ENCODE results near the gene CHSY1. TPM values are rescaled to one million over a fixed set of nuclear protein-coding genes. Genes with fewer than 3 reads are reported as not detected.

Gene CHSY1
- total RNA-seq, 1 experiment from 2014 or later, result 47.0 TPM

- no TSS peak for BruUV-seq (replicated peaks)
- Histone ChIP-seq H3K27me3 (replicated peaks; ENCODE audit: insufficient read depth, low read depth, low read length, poor library complexity) (no peaks in the 10 kb centered on the region), H3K27ac (ENCODE audit: low read depth, low read length, poor library complexity, severe bottlenecking) (no peak overlapping the region), H3K4me3 (ENCODE audit: low read depth, low read length, poor library complexity, severe bottlenecking) (no peak overlapping the region), H3K36me3 (ENCODE audit: insufficient read depth, low read length, poor library complexity, severe bottlenecking) (no peaks in the 10 kb centered on the region), H3K9me3 (ENCODE audit: low read depth, low read length, poor library complexity, severe bottlenecking) (peaks cover 18% of the 10 kb centered on the region), H3K4me1 (ENCODE audit: insufficient read depth, low read length, poor library complexity, severe bottlenecking) (peaks cover 33% of the 10 kb centered on the region)
- ChIA-PET CTCF (no interaction called here), POLR2A (ENCODE audit: low non-redundant PET) (no interaction called here)
- no peak for DNase-seq (ENCODE audit: low spot score)
- TF ChIP-seq CTCF (conservative IDR thresholded peaks at IDR 0.05; ENCODE audit: low read depth, low read length), result no peak
- TF ChIP-seq EZH2 (IDR thresholded peaks at IDR 0.05; ENCODE audit: borderline replicate concordance, low read depth, low read length, poor library complexity, severe bottlenecking), result no peak
- intact Hi-C loops (cut with micrococcal nuclease; ENCODE audit: unreplicated experiment), result no loop called here
Observed at GRCh38 chr15:101161656-101162055, 90.2 kb downstream of the CHSY1 start.

GRCh38 chr15:101159936-101160815, 91.7 kb downstream of the CHSY1 start:
- Histone ChIP-seq H3K4me1 (ENCODE audit: insufficient read depth, low read length, poor library complexity, severe bottlenecking) (peaks cover 42% of the 10 kb centered on the region), H3K27ac (ENCODE audit: low read depth, low read length, poor library complexity, severe bottlenecking) (peak overlapping the region; percentile 67), H3K4me3 (ENCODE audit: low read depth, low read length, poor library complexity, severe bottlenecking) (no peak overlapping the region), H3K9me3 (ENCODE audit: low read depth, low read length, poor library complexity, severe bottlenecking) (peaks cover 3% of the 10 kb centered on the region), H3K27me3 (replicated peaks; ENCODE audit: insufficient read depth, low read depth, low read length, poor library complexity) (no peaks in the 10 kb centered on the region), H3K36me3 (ENCODE audit: insufficient read depth, low read length, poor library complexity, severe bottlenecking) (no peaks in the 10 kb centered on the region)
- intact Hi-C loops (cut with micrococcal nuclease; ENCODE audit: unreplicated experiment), result no loop called here
- ChIA-PET POLR2A (ENCODE audit: low non-redundant PET) (no interaction called here), CTCF (no interaction called here)
- TF ChIP-seq EZH2 (IDR thresholded peaks at IDR 0.05; ENCODE audit: borderline replicate concordance, low read depth, low read length, poor library complexity, severe bottlenecking), result no peak
- no peak for TF ChIP-seq CTCF (conservative IDR thresholded peaks at IDR 0.05; ENCODE audit: low read depth, low read length)
- peak; percentile 52 for DNase-seq (ENCODE audit: low spot score)
- no TSS peak for BruUV-seq (replicated peaks)

GRCh38 chr15:101159096-101159935, 92.5 kb downstream of the CHSY1 start:
- peak; percentile 54 for DNase-seq (ENCODE audit: low spot score)
- CTCF ChIA-PET, result no interaction called here
- Histone ChIP-seq H3K9me3 (ENCODE audit: low read depth, low read length, poor library complexity, severe bottlenecking) (no peaks in the 10 kb centered on the region), H3K4me3 (ENCODE audit: low read depth, low read length, poor library complexity, severe bottlenecking) (no peak overlapping the region), H3K4me1 (ENCODE audit: insufficient read depth, low read length, poor library complexity, severe bottlenecking) (peaks cover 42% of the 10 kb centered on the region), H3K36me3 (ENCODE audit: insufficient read depth, low read length, poor library complexity, severe bottlenecking) (no peaks in the 10 kb centered on the region), H3K27me3 (replicated peaks; ENCODE audit: insufficient read depth, low read depth, low read length, poor library complexity) (no peaks in the 10 kb centered on the region), H3K27ac (ENCODE audit: low read depth, low read length, poor library complexity, severe bottlenecking) (peak overlapping the region; percentile 67)
- POLR2A ChIA-PET (ENCODE audit: low non-redundant PET), result no interaction called here
- BruUV-seq (replicated peaks), result no TSS peak
- TF ChIP-seq CTCF (conservative IDR thresholded peaks at IDR 0.05; ENCODE audit: low read depth, low read length) (no peak), EZH2 (IDR thresholded peaks at IDR 0.05; ENCODE audit: borderline replicate concordance, low read depth, low read length, poor library complexity, severe bottlenecking) (no peak)
- intact Hi-C loops (cut with micrococcal nuclease; ENCODE audit: unreplicated experiment), result no loop called here
